22Rv1 (cell line): ENCODE measurements around the gene IL25.

Source experiments
- ZFX ChIP-seq: fragments of 450-650 bp; IDR thresholded peaks from 2 replicates; pipeline ENCODE4 v1.6.1; 2017; ENCODE audit warnings: antibody characterized with exemption, borderline replicate concordance
- TF ChIP-seq, protein P1 (sequence below): fragments of 450-650 bp; IDR thresholded peaks from 2 replicates; pipeline ENCODE4 v1.5.1; 2017; ENCODE audit warnings: mild to moderate bottlenecking

DNA sequence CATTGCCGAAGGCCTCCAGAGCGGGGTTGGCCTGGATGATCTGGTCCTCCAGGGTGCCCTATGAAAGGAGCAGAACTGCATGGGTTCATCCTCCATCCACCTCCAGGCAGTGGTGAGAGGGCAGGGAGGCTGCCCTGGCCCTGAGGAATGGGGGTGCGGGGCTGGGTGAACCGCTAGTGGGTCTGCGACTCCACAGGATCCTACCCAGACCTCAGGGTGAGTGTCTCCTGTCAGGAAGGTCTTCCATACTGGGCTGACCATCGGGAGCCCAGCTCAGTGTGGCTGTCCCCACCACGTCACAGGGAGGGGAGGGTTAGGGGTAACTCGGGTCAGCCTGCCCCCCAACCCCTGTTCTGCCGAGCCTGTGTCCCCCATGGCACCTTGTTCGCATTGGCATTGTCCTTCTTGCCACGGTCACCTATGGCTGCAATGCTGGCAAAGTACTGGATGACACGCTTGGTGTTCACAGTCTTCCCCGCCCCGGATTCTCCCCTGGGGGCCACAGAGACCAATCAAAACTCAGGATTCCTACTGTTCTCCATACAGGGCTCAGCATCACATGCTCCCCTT lies 31.8 kb downstream of the IL25 start:
- TF ChIP-seq, protein P1, sequence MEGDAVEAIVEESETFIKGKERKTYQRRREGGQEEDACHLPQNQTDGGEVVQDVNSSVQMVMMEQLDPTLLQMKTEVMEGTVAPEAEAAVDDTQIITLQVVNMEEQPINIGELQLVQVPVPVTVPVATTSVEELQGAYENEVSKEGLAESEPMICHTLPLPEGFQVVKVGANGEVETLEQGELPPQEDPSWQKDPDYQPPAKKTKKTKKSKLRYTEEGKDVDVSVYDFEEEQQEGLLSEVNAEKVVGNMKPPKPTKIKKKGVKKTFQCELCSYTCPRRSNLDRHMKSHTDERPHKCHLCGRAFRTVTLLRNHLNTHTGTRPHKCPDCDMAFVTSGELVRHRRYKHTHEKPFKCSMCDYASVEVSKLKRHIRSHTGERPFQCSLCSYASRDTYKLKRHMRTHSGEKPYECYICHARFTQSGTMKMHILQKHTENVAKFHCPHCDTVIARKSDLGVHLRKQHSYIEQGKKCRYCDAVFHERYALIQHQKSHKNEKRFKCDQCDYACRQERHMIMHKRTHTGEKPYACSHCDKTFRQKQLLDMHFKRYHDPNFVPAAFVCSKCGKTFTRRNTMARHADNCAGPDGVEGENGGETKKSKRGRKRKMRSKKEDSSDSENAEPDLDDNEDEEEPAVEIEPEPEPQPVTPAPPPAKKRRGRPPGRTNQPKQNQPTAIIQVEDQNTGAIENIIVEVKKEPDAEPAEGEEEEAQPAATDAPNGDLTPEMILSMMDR, result no peak
- TF ChIP-seq ZFX, result no peak
